ENCODE data around the gene COG4.

Gene COG4

GRCh38 chr16:70480127-70481105 lies 42.9 kb downstream of the COG4 start:
- no peak for DNase-seq (ENCODE audit: low read depth)

- no peak for DNase-seq (ENCODE audit: low read depth)
These were observed 44.4 kb downstream of the COG4 start for GRCh38 chr16:70478912-70479341.

GRCh38 chr16:70478169-70478568 lies 45.2 kb downstream of the COG4 start:
- DNase-seq (ENCODE audit: low read depth), result no peak

DNA sequence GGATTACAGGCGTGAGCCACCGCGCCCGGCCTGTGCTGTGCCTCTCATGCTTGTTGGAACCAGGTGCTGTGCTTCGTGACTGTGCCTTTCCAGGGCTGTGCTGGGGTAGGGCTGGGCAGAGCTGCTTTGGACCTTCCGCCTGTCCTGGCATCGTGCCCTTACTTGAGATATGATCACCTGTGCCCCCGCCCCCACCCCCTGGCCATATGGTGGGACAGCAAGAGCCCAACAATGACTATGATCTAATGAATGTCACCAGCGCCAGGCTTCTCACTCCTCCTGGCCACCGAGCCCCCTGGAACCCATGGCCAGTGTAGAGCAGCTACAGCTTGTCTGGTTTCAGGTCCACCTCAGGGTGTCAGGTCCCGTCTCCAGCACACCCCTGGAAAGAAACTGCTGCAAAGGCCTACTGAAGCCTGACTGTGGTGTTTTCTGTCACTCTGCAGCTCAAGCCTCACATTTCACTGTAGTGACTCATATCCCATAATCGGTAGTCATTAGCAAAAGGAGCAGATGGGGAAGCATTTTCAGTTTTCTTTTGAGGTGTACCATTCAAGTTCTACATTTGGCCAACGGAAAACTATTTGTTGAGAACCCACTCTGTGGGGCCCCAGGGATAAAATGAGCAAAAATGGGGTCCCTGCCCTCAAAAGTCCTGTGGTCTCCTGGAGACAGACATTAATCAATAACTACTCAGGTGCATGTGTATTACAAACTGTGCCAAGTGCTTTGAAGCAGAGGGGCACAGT lies 46.9 kb downstream of the COG4 start:
- no peak for DNase-seq (ENCODE audit: low read depth)

DNA sequence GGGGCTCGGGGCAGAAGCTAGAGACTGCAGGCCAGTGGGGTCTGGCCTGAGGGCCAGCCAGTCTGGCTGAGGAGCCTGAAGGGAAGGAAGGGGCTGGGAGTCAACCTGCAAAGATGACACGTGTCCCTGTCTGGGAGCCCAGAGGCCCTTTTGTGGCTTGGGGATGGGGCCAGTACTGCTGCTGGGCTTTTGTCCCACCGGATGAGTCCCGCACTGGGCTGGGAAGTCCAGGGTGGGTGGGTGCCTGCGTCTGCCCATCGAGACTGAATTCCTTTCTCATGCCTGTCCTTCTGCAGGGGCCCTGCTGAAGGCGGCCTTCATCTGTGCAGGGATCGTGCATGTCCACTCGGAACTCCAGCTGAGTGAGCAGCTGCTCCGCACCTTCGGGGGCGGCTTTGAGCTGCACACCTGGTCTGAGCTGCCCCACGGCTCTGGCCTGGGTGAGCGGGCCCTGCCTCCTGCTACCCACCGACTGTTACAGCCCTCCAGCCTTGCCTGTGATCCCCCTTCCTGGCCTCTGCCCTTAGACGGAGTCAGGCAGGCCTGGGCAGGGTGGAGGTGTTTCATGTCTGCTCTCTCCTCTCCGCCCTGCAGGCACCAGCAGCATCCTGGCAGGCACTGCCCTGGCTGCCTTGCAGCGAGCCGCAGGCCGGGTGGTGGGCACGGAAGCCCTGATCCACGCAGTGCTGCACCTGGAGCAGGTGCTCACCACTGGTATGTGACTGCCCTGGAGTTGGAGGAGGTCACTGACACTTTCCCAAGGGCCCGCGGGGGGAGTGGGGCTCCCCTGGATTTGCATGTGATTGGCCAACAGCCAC lies 48.1 kb downstream of the COG4 start:
- DNase-seq (ENCODE audit: low read depth), result no peak

DNA sequence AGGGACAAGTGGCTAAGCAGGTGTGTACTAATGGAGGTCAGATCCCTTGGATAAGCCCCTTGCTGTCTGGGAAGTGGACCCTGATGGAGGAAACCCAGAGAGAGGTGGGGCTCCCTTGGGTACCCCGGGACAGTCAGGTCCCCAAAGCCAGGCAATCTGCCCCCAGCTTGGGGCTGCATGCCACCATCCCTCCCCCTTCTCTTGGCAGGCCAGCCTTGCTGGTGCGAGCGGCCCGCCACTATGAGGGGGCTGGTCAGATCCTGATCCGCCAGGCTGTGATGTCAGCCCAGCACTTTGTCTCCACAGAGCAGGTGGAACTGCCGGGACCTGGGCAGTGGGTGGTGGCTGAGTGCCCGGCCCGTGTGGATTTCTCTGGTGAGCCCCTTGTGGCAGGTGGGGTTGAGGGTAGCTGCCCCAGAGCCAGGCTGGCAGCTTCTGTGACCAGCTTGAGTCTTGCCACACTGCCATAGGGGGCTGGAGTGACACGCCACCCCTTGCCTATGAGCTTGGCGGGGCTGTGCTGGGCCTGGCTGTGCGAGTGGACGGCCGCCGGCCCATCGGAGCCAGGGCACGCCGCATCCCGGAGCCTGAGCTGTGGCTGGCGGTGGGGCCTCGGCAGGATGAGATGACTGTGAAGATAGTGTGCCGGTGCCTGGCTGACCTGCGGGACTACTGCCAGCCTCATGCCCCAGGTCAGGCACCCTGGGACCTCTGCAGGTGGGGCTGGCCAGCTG lies 48.9 kb downstream of the COG4 start:
- no peak for DNase-seq (ENCODE audit: low read depth)

GRCh38 chr16:70473446-70474319 lies 49.7 kb downstream of the COG4 start:
- DNase-seq (ENCODE audit: low read depth), result no peak

- DNase-seq (ENCODE audit: low read depth), result no peak
These were observed 50.4 kb downstream of the COG4 start for GRCh38 chr16:70472786-70473433.

DNA sequence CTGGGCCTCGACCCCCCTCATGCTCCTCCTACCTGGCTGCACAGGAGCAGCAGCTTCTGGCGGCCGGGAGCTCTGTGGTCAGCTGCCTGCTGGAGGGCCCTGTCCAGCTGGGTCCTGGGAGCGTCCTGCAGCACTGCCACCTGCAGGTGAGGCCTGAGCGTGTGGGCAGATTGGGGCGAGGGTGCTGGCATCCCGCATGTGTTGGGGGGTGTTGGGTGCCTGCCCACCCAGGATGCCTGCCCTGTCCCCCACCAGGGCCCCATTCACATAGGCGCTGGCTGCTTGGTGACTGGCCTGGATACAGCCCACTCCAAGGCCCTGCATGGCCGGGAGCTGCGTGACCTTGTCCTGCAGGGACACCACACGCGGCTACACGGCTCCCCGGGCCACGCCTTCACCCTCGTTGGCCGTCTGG lies 52.4 kb downstream of the COG4 start:
- no peak for DNase-seq (ENCODE audit: low read depth)

DNA sequence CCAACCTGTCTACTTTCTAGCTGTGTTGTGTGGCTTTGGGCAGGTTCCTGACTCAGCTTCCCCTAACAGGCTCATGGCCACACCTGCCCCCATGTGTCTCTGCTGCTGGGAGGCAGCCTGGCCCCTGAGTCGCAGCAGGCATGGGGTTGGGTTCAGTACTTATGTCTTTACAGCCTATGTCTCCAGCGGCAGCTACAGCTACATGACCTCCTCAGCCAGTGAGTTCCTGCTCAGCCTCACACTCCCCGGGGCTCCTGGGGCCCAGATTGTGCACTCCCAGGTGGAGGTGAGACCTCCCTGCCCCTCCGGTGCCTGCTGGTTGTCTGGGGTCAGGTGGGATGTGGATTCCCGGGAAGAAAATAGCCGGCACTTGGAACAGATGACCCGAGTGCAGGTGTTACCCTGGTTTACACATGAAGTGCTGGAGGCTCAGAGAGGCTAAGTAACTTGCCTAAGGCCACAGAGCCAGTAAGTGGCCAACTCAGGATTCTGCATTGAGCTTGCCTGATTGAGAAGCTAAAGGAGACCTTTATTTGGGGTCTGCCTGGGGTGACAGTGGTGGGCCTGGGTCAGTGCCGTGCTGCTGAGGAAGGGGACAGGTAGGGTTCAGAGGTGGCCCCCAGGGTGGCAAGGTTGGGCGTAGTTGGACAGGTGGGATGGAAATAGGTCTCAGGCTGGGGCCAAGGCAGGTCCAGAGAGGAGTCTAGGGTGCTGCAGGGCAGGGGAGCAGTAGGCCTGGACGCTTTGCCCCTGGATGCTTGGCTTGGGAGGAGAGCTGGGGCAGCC lies 53.0 kb downstream of the COG4 start:
- no peak for DNase-seq (ENCODE audit: low read depth)

- no peak for DNase-seq (ENCODE audit: low read depth)
These were observed 54.4 kb downstream of the COG4 start for GRCh38 chr16:70468776-70469525.

GRCh38 chr16:70467608-70468007 lies 55.7 kb downstream of the COG4 start:
- no peak for DNase-seq (ENCODE audit: low read depth)

- no peak for DNase-seq (ENCODE audit: low read depth)
These were observed 56.2 kb downstream of the COG4 start for GRCh38 chr16:70467113-70467512.

DNA sequence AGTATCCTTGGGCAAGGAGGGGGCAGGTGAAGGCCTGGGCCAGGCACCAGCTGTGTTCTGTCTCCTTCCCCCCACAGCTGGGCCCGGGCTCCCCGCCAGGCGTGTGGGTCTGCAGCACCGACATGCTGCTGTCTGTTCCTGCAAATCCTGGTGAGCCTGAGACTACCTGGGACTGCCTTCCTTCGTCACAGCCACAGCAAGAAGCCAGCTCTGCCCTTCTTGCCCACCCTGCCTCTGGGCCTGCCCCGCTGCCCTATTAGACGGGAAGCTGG lies 56.6 kb downstream of the COG4 start:
- no peak for DNase-seq (ENCODE audit: low read depth)

DNA sequence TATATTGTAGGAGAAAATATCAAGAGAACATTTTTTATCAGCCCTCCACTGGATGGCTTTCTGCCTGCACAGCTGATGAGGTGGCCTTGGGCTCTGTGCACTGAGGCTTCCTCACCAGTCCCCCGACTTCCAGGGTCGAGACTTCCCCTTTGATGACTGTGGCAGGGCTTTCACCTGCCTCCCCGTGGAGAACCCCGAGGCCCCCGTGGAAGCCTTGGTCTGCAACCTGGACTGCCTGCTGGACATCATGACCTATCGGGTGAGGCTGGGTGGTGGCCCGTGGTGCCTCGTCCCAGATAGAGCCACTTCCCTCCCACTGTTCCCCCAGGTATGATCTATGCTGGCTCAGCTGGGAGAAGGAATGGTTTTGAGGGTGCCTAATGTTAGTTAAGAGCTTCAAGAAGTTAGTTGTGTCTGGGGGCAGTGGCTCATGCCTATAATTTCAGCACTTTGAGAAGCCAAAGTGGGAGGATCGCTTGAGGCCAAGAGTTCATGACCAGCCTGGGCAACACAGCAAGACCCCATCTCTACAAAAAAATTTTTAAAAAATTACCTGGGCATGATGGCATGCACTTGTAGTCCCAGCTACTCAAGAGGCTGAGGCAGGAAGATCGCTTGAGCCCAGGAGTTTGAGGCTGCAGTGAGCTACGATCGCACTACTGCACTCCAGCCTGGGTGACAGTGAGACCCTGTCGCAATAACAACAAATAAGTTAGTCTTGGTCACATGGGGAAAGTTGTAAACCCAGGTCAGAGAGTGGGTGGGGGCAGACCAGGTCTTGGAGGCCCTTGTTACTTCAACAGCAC lies 57.2 kb downstream of the COG4 start:
- DNase-seq (ENCODE audit: low read depth), result no peak

GRCh38 chr16:70463235-70463634 lies 60.1 kb downstream of the COG4 start:
- DNase-seq (ENCODE audit: low read depth), result no peak

DNA sequence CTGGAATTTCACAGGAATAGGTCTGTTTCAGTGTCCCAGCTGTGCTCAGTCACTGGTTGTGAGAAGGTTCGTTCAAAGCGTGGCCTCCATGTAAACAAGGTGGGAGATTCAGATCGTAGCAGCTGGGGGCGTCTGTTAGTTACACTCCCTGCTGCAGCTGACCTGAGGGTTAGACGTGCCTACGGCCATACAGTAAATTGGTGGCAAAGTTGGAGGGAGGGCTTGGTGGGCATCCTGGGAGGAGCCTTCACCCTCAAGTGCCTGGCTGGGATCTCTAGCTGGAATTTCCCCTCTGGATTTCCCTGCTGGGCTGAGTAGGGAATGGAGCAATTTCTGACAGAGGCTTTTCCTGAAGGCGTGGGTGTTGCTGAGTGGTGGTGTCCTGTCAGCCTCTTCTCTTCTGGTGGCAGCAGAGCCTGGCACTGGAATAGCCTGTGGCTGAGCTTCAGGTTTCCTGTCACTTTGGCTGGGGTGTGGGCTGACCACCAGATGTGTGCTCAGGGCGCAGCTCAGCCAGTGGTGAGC lies 62.6 kb downstream of the COG4 start:
- no peak for DNase-seq (ENCODE audit: low read depth)
